ENCODE results near the gene OLAH.

DNA sequence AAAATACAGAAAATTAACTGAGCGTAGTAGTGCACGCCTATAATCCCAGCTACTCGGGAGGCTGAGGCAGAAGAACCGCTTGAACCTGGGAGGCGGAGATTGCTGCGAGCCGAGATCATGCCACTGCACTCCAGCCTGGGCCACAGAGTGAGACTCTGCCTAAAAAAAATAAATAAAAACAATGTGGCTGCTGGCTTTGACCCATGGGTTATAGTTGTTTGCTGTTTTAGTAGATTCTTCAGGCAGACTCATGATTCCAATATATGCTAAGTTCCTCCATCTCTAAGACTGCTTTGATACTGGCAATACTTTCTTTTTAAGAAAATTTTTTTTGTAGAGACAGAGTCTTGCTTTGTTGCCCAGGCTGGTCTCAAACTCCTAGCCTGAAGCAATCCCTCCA is 8.4 kb downstream of the OLAH start:
- TF ChIP-seq, protein P1, sequence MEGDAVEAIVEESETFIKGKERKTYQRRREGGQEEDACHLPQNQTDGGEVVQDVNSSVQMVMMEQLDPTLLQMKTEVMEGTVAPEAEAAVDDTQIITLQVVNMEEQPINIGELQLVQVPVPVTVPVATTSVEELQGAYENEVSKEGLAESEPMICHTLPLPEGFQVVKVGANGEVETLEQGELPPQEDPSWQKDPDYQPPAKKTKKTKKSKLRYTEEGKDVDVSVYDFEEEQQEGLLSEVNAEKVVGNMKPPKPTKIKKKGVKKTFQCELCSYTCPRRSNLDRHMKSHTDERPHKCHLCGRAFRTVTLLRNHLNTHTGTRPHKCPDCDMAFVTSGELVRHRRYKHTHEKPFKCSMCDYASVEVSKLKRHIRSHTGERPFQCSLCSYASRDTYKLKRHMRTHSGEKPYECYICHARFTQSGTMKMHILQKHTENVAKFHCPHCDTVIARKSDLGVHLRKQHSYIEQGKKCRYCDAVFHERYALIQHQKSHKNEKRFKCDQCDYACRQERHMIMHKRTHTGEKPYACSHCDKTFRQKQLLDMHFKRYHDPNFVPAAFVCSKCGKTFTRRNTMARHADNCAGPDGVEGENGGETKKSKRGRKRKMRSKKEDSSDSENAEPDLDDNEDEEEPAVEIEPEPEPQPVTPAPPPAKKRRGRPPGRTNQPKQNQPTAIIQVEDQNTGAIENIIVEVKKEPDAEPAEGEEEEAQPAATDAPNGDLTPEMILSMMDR (IDR thresholded peaks at IDR 0.05): no peak
- TF ChIP-seq POLR2A (IDR thresholded peaks at IDR 0.05): no peak
